CD14-positive monocyte (primary cell): ENCODE data around the gene RAE1. TPM values are rescaled to one million over a fixed set of nuclear protein-coding genes. Genes with fewer than 3 reads are reported as not detected.

Experiments
- DNase-seq, 3 donors: peaks; one replicate each; pipeline ENCODE4 v3.0.0-alpha.2; 2011 to 2022
- H2AFZ ChIP-seq: 2 replicates; pipeline ENCODE4 v1.6.0; 2012; ENCODE audit warnings: mild to moderate bottlenecking, low read depth, low read length, inconsistent platforms; ENCODE audit not compliant: insufficient read depth, poor library complexity, severe bottlenecking
- H3K27ac ChIP-seq, 2 donors: 1 replicate in 1 of 2; 2 replicates in 1 of 2; pipeline ENCODE4 v1.5.1; 2012 to 2013; ENCODE audit warnings: low read length in 2 of 2, control low read depth in 1 of 2, inconsistent platforms in 1 of 2, low read depth in 1 of 2, mild to moderate bottlenecking in 1 of 2
- H3K27me3 ChIP-seq, 2 donors: one replicate each; pipeline versions ENCODE4 v1.6.0 to v1.6.1; 2011 to 2013; ENCODE audit warnings: low read length in 2 of 2; ENCODE audit not compliant: control insufficient read depth in 2 of 2, insufficient read depth in 2 of 2
- H3K36me3 ChIP-seq, 2 donors: replicated peaks in 1 of 2; 1 replicate in 1 of 2; 2 replicates in 1 of 2; pipeline versions ENCODE4 v1.5.1 to v1.6.1; 2012 to 2013; ENCODE audit warnings: low read length in 2 of 2, control low read depth in 1 of 2, inconsistent platforms in 1 of 2, mild to moderate bottlenecking in 1 of 2; ENCODE audit not compliant: insufficient read depth in 2 of 2, control insufficient read depth in 1 of 2
- H3K4me1 ChIP-seq, 2 donors: 1 replicate in 1 of 2; 2 replicates in 1 of 2; pipeline versions ENCODE4 v1.5.1 to v1.6.1; 2012 to 2013; ENCODE audit warnings: low read length in 2 of 2, control low read depth in 1 of 2, inconsistent platforms in 1 of 2, mild to moderate bottlenecking in 1 of 2, moderate library complexity in 1 of 2; ENCODE audit not compliant: insufficient read depth in 2 of 2, control insufficient read depth in 1 of 2
- H3K4me2 ChIP-seq: replicated peaks from 2 replicates; pipeline ENCODE3; 2012; ENCODE audit warnings: low read length, moderate library complexity, mild to moderate bottlenecking; ENCODE audit not compliant: poor library complexity, severe bottlenecking; ENCODE audit errors: extremely low read depth
- H3K4me3 ChIP-seq, 3 experiments: fragments of 200-600 bp in 1 of 3; sonication (generic) in 1 of 3; replicated peaks in 1 of 3; 1 replicate in 2 of 3; 2 replicates in 1 of 3; pipeline ENCODE4 v1.5.1; 2011 to 2013; ENCODE audit warnings: low read length in 3 of 3, mild to moderate bottlenecking in 3 of 3, control low read depth in 2 of 3, low read depth in 2 of 3, inconsistent platforms in 1 of 3, moderate library complexity in 1 of 3
- H3K79me2 ChIP-seq: 2 replicates; pipeline ENCODE4 v1.6.0; 2012; ENCODE audit warnings: mild to moderate bottlenecking, control low read depth, inconsistent platforms, low read length, moderate library complexity; ENCODE audit not compliant: insufficient read depth
- H3K9ac ChIP-seq: 2 replicates; pipeline ENCODE4 v1.6.0; 2017; ENCODE audit warnings: low read length, mild to moderate bottlenecking; ENCODE audit not compliant: insufficient read depth, poor library complexity, severe bottlenecking
- H3K9me3 ChIP-seq, 2 donors: replicated peaks in 1 of 2; 1 replicate in 1 of 2; 2 replicates in 1 of 2; pipeline versions ENCODE4 v1.5.1 to v1.6.1; 2012 to 2013; ENCODE audit warnings: low read length in 2 of 2, control low read depth in 1 of 2; ENCODE audit not compliant: control insufficient read depth in 1 of 2, insufficient read depth in 1 of 2
- H4K20me1 ChIP-seq: 2 replicates; pipeline ENCODE4 v1.6.0; 2012; ENCODE audit warnings: mild to moderate bottlenecking, low read length, control low read depth, moderate library complexity; ENCODE audit not compliant: insufficient read depth
- H3K27ac Mint-ChIP-seq, 7 donors: one replicate each; pipeline ENCODE4 v1.8.0; 2020; ENCODE audit warnings: mild to moderate bottlenecking in 7 of 7, mixed read lengths in 7 of 7, moderate library complexity in 6 of 7, inconsistent platforms in 2 of 7
- H3K27me3 Mint-ChIP-seq, 3 donors: one replicate each; pipeline ENCODE4 v1.8.0; 2021 to 2022; ENCODE audit warnings: low read depth in 3 of 3, mild to moderate bottlenecking in 3 of 3, mixed read lengths in 3 of 3, moderate library complexity in 3 of 3, inconsistent platforms in 1 of 3
- H3K36me3 Mint-ChIP-seq, 2 donors: one replicate each; pipeline ENCODE4 v1.8.0; 2020; ENCODE audit warnings: mixed read lengths in 2 of 2, inconsistent platforms in 1 of 2, mild to moderate bottlenecking in 1 of 2
- H3K4me1 Mint-ChIP-seq: one replicate; pipeline ENCODE4 v1.8.0; 2020; ENCODE audit warnings: mild to moderate bottlenecking, mixed read lengths
- H3K4me3 Mint-ChIP-seq, 2 donors: one replicate each; pipeline ENCODE4 v1.8.0; 2020; ENCODE audit warnings: mild to moderate bottlenecking in 2 of 2, mixed read lengths in 2 of 2, moderate library complexity in 1 of 2
- H3K9me3 Mint-ChIP-seq, 7 donors: one replicate each; pipeline ENCODE4 v1.8.0; 2020 to 2022; ENCODE audit warnings: mixed read lengths in 7 of 7, mild to moderate bottlenecking in 6 of 7, moderate library complexity in 6 of 7, inconsistent platforms in 2 of 7
- WGBS: methylation state at CpG from one replicate; pipeline ENCODE4 v1.1.5; 2013; ENCODE audit warnings: missing lambda C conversion rate; ENCODE audit not compliant: insufficient coverage; 5-methylcytosine and 5-hydroxymethylcytosine counted together
- intact Hi-C, 2 donors: fragments of 100-400 bp; cut with micrococcal nuclease; formaldehyde crosslinking; loops; one replicate each; pipeline versions ENCODE4 v1.15.0 to v1.15.1; 2023
- polyA plus RNA-seq, 3 donors: library from polyadenylated mRNA; depleted of rRNA in 1 of 3; unstranded in 2 of 3; stranded (reverse) in 1 of 3; fragments of 300-500 nt in 2 of 3; fragments of >200 nt in 1 of 3; fragmentation: Illumina TruSeq in 2 of 3; gene quantifications; 1 replicate in 2 of 3; 2 replicates in 1 of 3; pipeline ENCODE4 v1.2.3, GENCODE V29; 2012 to 2021
- TF ChIP-seq, protein P1 (sequence below): fragments of 200-600 bp; IDR thresholded peaks from one replicate; pipeline ENCODE4 v1.8.0; 2022; ENCODE audit warnings: antibody characterized with exemption, mild to moderate bottlenecking

The RAE1 gene
- polyA plus RNA-seq, 3 donors: 15.8 to 27.5 (median 21.7) TPM

DNA sequence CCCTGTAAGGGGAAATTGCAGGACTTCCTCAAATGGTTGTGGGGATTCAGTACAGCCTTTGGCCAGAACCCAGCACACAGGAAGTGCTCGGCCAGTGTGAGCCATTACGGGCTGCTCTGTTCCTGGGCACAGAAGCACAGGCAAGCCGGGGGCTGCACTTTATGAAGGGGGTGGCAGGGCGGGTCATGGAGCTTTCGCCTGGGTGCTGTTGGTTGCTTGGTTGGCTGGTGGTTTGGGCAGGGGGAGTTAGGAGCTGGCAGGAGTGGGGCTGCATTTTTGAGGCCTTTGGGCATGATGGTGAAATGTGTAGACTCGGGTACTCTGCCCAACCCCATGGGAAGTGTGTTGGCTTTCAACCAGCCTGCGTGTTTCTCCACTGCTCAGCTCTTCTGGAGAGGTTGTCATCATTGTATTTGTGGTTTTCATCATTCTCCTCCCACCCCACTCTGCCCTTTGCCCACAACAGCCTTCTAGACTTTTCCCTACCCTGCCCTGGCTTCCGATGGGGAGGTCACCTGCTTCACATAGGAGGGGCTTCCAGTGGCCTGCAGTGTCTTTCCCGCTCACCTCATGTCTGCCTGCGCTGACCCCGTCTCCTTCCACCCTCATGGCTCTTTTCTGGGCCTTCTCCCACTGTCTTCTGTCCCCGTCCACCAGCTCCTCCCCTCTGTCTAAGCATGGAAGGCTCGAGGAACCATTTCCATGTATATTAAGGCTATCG lies 24.0 kb downstream of the RAE1 start:
- WGBS: 53% methylated on average over 11 of the region's 14 CpGs
- Histone ChIP-seq H3K27ac (peak overlapping the region; percentile 71 to 87), H3K4me1 (peaks cover 25 to 33% of the 10 kb centered on the region in 2 donors), H3K4me3 (peak overlapping the region; percentile 18 to 82 (median 40)), H3K27me3 (no peaks in the 10 kb centered on the region), H3K36me3 (peaks cover 62 to 86% of the 10 kb centered on the region in 2 donors), H3K4me2 (peak overlapping the region; percentile 89), H3K79me2 (peaks cover 34% of the 10 kb centered on the region), H3K9ac (peak overlapping the region; percentile 57), H2AFZ (peak overlapping the region; percentile 45), H4K20me1 (peaks cover 44% of the 10 kb centered on the region), H3K9me3 (no peaks in the 10 kb centered on the region)
- Mint-ChIP-seq H3K27ac (peak overlapping the region; percentile 97 to 99 (median 98)), H3K36me3 (peaks cover 84 to 91% of the 10 kb centered on the region in 2 donors), H3K9me3 (no peaks in the 10 kb centered on the region), H3K4me1 (peaks cover 39% of the 10 kb centered on the region), H3K27me3 (peaks cover 0 to 6% (median 0%) of the 10 kb centered on the region in 3 donors), H3K4me3 (peak overlapping the region; percentile 88 to 93)
- DNase-seq: peak; percentile 88 to 95 (median 91)
- intact Hi-C loops: loop anchor here in 1 of 2 donors (10.0 kb wide), 2 partner anchors 250 to 340 kb away; partner anchors contain the start of genes PMEPA1 and ZBP1
- TF ChIP-seq, protein P1, sequence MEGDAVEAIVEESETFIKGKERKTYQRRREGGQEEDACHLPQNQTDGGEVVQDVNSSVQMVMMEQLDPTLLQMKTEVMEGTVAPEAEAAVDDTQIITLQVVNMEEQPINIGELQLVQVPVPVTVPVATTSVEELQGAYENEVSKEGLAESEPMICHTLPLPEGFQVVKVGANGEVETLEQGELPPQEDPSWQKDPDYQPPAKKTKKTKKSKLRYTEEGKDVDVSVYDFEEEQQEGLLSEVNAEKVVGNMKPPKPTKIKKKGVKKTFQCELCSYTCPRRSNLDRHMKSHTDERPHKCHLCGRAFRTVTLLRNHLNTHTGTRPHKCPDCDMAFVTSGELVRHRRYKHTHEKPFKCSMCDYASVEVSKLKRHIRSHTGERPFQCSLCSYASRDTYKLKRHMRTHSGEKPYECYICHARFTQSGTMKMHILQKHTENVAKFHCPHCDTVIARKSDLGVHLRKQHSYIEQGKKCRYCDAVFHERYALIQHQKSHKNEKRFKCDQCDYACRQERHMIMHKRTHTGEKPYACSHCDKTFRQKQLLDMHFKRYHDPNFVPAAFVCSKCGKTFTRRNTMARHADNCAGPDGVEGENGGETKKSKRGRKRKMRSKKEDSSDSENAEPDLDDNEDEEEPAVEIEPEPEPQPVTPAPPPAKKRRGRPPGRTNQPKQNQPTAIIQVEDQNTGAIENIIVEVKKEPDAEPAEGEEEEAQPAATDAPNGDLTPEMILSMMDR: no peak

DNA sequence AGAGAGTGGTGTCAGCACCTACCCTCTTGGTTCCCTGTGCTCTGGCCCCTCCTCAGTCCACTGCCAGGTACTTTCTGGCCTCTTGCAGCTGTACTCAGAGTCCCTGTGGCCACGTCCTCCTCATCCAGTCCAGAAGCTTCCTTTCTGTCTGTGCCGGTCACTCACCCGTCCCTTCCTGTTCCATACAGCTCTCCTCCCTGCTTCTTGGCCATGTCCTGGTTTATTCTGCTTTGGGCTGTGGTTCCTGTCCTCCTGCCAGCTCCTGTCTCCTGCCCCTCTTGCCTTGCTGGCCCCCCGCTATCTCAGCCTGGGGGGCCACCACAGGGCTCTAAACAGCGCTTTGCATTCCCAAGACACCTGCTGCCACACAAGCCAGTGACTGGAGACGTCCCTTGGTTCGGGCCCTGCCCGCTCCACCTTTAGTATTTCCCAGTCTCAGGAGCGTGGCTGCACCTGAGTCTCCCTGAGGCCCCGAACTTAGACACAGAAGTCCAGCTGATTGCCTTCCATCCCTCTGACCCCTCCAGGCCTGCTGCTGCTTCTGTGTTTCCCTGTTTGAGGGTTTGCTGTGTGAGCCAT lies 24.7 kb downstream of the RAE1 start:
- peak overlapping the region; percentile 71 to 87 for H3K27ac ChIP-seq
- peak overlapping the region; percentile 57 for H3K9ac ChIP-seq
- H3K27me3 ChIP-seq: no peaks in the 10 kb centered on the region
- peaks cover 34% of the 10 kb centered on the region for H3K79me2 ChIP-seq
- Mint-ChIP-seq H3K4me1 (peaks cover 39% of the 10 kb centered on the region), H3K4me3 (peak overlapping the region; percentile 88 to 93), H3K9me3 (no peaks in the 10 kb centered on the region), H3K27ac (peak overlapping the region; percentile 97 to 99 (median 98)), H3K27me3 (peaks cover 0 to 6% (median 0%) of the 10 kb centered on the region in 3 donors), H3K36me3 (peaks cover 83 to 91% of the 10 kb centered on the region in 2 donors)
- 77% methylated on average over 8 of the region's 10 CpGs for WGBS
- peaks cover 48% of the 10 kb centered on the region for H4K20me1 ChIP-seq
- DNase-seq: peak in 1 of 3 donors; percentile 12
- H3K4me2 ChIP-seq: peak overlapping the region; percentile 89
- no peaks in the 10 kb centered on the region for H3K9me3 ChIP-seq
- H3K36me3 ChIP-seq: peaks cover 55 to 86% of the 10 kb centered on the region in 2 donors
- peak overlapping the region; percentile 18 to 82 (median 40) for H3K4me3 ChIP-seq
- intact Hi-C loops: loop anchor here in 1 of 2 donors (10.0 kb wide), 2 partner anchors 249 to 339 kb away; partner anchors contain the start of genes PMEPA1 and ZBP1
- H2AFZ ChIP-seq: peak overlapping the region; percentile 45
- H3K4me1 ChIP-seq: peaks cover 25 to 33% of the 10 kb centered on the region in 2 donors
- TF ChIP-seq, protein P1: no peak
